Astrocyte of the spinal cord (primary cell): ENCODE measurements around the gene SQSTM1.

Experiments
- DNase-seq: peaks from one replicate; pipeline ENCODE4 v3.0.0; 2011; ENCODE audit warnings: low read depth, low spot score
- H3K4me3 ChIP-seq: 2 replicates; pipeline ENCODE4 v1.5.1; 2011; ENCODE audit warnings: low read depth, mild to moderate bottlenecking, low read length, moderate library complexity
- in situ Hi-C: cut with HindIII; loops from 2 replicates; pipeline ENCODE4 v1.10.0; 2017; ENCODE audit warnings: low sequenced_read_pairs
- TF ChIP-seq, protein P1 (sequence below): IDR thresholded peaks from 2 replicates; pipeline ENCODE4 v1.5.1; 2012; ENCODE audit warnings: low read depth, mild to moderate bottlenecking, low read length, inconsistent platforms

The SQSTM1 gene

DNA sequence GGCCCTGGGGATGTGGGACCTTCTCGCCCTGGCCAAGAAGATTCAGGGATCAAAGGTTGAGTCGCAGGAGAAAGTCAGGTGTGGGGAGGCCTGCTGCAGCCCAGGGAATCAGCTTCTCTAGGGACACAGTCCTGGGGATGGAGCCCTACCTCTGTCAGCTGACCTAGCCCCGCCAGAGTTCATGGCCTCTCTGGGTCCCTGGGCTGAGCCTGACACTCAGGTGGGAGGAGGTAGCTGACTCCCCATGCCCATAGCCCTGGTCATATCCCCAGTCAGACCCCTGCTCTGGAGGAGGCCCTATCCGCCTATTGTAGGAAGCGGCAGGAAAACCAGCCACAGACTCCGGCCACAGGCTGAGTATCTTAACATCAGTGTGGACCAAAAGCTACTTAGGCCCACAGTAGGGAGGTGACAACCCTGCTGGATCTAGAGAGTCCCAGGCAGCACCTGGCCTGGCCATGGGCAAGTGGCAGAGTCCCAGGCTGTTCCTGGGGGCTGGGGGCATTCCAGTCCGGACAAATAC, 52.9 kb downstream of the SQSTM1 start:
- TF ChIP-seq, protein P1, sequence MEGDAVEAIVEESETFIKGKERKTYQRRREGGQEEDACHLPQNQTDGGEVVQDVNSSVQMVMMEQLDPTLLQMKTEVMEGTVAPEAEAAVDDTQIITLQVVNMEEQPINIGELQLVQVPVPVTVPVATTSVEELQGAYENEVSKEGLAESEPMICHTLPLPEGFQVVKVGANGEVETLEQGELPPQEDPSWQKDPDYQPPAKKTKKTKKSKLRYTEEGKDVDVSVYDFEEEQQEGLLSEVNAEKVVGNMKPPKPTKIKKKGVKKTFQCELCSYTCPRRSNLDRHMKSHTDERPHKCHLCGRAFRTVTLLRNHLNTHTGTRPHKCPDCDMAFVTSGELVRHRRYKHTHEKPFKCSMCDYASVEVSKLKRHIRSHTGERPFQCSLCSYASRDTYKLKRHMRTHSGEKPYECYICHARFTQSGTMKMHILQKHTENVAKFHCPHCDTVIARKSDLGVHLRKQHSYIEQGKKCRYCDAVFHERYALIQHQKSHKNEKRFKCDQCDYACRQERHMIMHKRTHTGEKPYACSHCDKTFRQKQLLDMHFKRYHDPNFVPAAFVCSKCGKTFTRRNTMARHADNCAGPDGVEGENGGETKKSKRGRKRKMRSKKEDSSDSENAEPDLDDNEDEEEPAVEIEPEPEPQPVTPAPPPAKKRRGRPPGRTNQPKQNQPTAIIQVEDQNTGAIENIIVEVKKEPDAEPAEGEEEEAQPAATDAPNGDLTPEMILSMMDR, result no peak
- DNase-seq, result no peak
- in situ Hi-C loops, result no loop called here
- H3K4me3 ChIP-seq, result no peak overlapping the region

GRCh38 chr5:179874136-179874535, 53.4 kb downstream of the SQSTM1 start:
- in situ Hi-C loops, result no loop called here
- no peak overlapping the region for H3K4me3 ChIP-seq
- no peak for DNase-seq
- TF ChIP-seq, protein P1, result no peak

DNA sequence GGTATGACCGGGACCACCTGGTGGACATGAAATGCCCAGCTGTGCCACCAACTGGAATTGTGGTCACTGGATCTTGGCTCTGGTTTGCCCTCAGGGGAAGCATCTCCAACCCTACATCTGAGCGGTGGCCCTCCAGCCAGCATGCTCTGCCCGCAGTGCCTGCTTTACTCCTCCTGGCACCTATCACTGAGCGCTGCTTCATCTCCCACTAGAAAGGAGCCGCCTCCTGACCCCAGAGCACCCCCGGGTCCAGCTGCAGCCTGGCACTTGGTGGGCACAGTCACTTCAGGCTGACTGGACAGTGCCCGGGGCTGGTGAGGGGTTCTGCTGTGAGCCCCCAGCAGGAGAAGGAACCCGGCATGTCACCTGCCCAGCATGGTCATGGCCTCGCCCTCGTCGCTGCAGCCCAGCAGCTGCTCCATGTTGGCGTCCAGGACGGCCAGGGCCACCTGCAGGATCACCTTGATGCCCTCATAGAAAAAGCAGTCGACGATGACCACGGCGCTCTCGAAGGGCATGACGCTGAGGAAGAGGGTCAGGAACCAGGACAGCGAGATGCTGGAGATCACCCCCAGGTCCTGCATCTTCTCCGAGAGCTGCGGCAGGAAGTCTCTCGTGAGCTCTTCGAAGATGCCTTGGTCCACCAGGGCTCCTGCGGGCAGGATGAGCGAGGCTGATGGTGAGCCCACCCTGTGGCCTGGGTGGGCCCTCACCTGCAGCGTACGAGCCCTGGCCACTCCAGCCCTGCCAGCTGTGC, 54.0 kb downstream of the SQSTM1 start:
- TF ChIP-seq, protein P1, result no peak
- no peak overlapping the region for H3K4me3 ChIP-seq
- DNase-seq, result no peak
- in situ Hi-C loops, result no loop called here

GRCh38 chr5:179875741-179876609, 55.3 kb downstream of the SQSTM1 start:
- in situ Hi-C loops, result no loop called here
- H3K4me3 ChIP-seq, result no peak overlapping the region
- DNase-seq, result no peak
- TF ChIP-seq, protein P1, result no peak

DNA sequence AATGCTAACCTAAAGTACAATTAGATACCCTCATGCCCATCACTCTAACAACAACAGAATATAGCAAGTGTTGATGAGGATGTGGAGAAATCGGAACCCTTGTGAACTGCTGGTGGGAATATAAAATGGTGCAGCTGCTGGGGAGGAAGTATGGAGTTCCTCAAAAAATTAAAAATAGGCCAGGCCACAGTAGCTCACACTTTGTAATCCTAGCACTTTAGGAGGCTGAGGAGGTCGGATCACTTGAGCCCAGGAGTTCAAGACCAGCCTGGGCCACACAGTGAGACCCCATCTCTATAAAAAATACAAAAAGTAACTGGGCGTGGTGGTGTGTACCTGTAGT, 55.9 kb downstream of the SQSTM1 start:
- TF ChIP-seq, protein P1, result no peak
- DNase-seq, result no peak
- in situ Hi-C loops, result no loop called here
- H3K4me3 ChIP-seq, result no peak overlapping the region

- no peak for DNase-seq
- H3K4me3 ChIP-seq, result no peak overlapping the region
- TF ChIP-seq, protein P1, result no peak
- in situ Hi-C loops, result no loop called here
Measured at GRCh38 chr5:179878222-179879002, 57.7 kb downstream of the SQSTM1 start.
